Duodenal mucosa (tissue), 2 donors: ENCODE data around the gene ZNF837.

Source experiments
- H3K27ac ChIP-seq: one replicate; pipeline ENCODE4 v1.7.0; 2013; ENCODE audit warnings: low read depth, low read length
- H3K27me3 ChIP-seq, 2 donors: one replicate each; pipeline ENCODE4 v1.7.0; 2013; ENCODE audit warnings: low read length in 2 of 2, control low read depth in 1 of 2; ENCODE audit not compliant: insufficient read depth in 2 of 2, control insufficient read depth in 1 of 2
- H3K36me3 ChIP-seq, 2 donors: one replicate each; pipeline ENCODE4 v1.7.0; 2013; ENCODE audit warnings: low read length in 2 of 2, control low read depth in 1 of 2; ENCODE audit not compliant: insufficient read depth in 2 of 2, control insufficient read depth in 1 of 2
- H3K4me1 ChIP-seq, 2 donors: one replicate each; pipeline ENCODE4 v1.7.0; 2013; ENCODE audit warnings: low read length in 2 of 2, control low read depth in 1 of 2; ENCODE audit not compliant: insufficient read depth in 2 of 2, control insufficient read depth in 1 of 2
- H3K4me3 ChIP-seq, 2 donors: one replicate each; pipeline ENCODE4 v1.7.0; 2013; ENCODE audit warnings: low read length in 2 of 2, low read depth in 1 of 2
- H3K9ac ChIP-seq, 2 donors: one replicate each; pipeline ENCODE4 v1.7.0; 2013; ENCODE audit warnings: low read length in 2 of 2, low read depth in 1 of 2
- H3K9me3 ChIP-seq, 2 donors: one replicate each; pipeline ENCODE4 v1.7.0; 2013; ENCODE audit warnings: low read length in 2 of 2, control low read depth in 1 of 2; ENCODE audit not compliant: control insufficient read depth in 1 of 2

Gene ZNF837

DNA sequence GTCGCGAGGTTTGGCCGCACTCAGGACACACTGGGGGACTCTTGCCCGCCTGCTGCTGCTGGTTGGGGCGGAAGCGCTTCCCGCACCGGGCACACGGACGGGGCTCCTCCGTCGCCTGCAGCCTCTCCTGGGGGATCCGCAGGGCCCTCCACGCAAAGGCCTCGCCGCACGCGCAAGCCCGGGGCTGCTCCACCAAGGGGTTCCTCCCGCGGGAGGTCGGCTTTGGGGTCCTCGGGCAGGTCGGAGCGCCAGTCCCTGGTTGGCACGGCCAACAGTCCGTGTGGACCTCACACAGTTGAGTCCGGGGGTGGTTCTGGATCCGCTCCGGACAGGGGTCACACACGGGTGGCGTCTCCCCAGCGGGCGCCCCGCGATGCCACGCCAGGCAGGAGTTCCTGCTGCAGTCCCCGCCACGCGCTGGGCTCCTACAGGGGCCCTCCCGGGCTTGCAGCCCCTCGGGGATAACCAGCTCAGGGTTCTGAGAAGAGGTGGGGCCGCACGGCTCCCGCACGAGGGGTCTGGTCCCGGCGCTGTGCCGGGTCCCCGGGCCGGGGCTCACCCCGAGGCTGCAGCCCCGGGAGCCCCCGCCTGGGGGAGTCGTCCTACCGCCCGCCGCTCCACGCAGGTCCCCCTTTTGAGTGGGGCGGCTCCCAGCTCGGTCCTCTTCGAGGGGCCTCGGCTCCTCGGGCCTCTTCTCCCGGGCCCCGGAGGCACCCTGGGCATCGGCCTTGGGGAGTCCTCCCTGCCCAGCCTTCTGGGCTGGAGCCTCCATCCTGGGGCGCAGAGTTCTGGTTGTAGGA is 12.1 kb downstream of the ZNF837 start:
- H3K4me3 ChIP-seq: no peak overlapping the region
- H3K27me3 ChIP-seq: no peaks in the 10 kb centered on the region
- no peak overlapping the region for H3K27ac ChIP-seq
- H3K9ac ChIP-seq: no peak overlapping the region
- no peaks in the 10 kb centered on the region for H3K4me1 ChIP-seq
- no peaks in the 10 kb centered on the region for H3K36me3 ChIP-seq
- H3K9me3 ChIP-seq: no peaks in the 10 kb centered on the region

- Histone ChIP-seq H3K36me3 (no peaks in the 10 kb centered on the region), H3K4me3 (no peak overlapping the region), H3K27ac (no peak overlapping the region), H3K27me3 (no peaks in the 10 kb centered on the region), H3K9ac (no peak overlapping the region), H3K9me3 (no peaks in the 10 kb centered on the region), H3K4me1 (no peaks in the 10 kb centered on the region)
Measured at GRCh38 chr19:58367698-58368454, 13.0 kb downstream of the ZNF837 start.

GRCh38 chr19:58366585-58367430 is 14.0 kb downstream of the ZNF837 start:
- Histone ChIP-seq H3K36me3 (no peaks in the 10 kb centered on the region), H3K4me3 (no peak overlapping the region), H3K9ac (no peak overlapping the region), H3K27me3 (no peaks in the 10 kb centered on the region), H3K4me1 (peaks cover under 1 to 3% of the 10 kb centered on the region in 2 donors), H3K9me3 (no peaks in the 10 kb centered on the region), H3K27ac (no peak overlapping the region)

- no peaks in the 10 kb centered on the region for H3K9me3 ChIP-seq
- no peak overlapping the region for H3K27ac ChIP-seq
- no peaks in the 10 kb centered on the region for H3K27me3 ChIP-seq
- peaks cover 4 to 7% of the 10 kb centered on the region in 2 donors for H3K4me1 ChIP-seq
- H3K36me3 ChIP-seq: no peaks in the 10 kb centered on the region
- H3K4me3 ChIP-seq: no peak overlapping the region
- no peak overlapping the region for H3K9ac ChIP-seq
Measured at GRCh38 chr19:58364146-58364545, 16.7 kb downstream of the ZNF837 start.

DNA sequence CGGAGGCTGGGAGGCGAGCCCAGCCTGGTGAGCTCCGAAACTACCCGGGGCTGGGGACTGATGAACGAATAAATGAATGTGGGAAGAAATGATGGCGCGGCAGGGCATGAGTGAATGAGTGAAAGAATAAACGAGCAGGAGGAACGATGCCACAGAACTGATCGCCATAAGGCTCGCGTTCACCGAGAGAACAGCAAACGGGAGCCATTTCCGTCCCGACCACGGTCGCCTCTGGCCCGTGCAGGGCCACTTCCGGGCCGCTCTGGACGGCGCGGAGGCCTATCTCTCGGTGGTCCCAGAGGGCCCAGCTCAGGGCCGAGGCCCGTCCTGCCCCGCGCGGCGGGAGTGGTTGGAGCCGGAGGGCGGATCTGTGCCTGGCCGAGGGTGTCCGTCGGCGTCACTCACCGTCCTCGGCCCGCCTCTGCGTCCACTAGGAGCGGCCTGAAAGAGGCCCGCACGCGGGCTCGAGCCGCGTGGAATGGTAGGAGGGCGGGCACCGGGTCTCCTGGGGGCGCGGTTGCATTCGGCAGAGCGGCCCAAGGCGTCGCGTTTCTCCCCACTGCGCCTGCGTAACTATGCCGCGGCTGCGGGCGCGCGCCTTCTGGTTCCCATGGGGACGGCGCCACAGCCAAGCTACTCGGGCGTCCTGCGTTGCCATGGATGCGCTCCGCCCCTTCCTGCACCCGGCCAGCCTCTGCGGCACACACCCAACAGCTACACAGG is 18.4 kb downstream of the ZNF837 start, which contains the start of gene ZNF497:
ZNF497 (minus strand) TSS at position 480 of the 723 bp plus-strand sequence. CDS start 5,116 bp downstream, outside the sequence.
- Histone ChIP-seq H3K4me3 (peak within 1 kb of the TSS; percentile 94), H3K27ac (peak within 1 kb of the TSS; percentile 92), H3K36me3 (no peaks in the 10 kb centered on the region), H3K9me3 (no peaks in the 10 kb centered on the region), H3K9ac (peak within 1 kb of the TSS; percentile 75 to 78), H3K27me3 (no peaks in the 10 kb centered on the region), H3K4me1 (peaks cover 4 to 7% of the 10 kb centered on the region in 2 donors)

DNA sequence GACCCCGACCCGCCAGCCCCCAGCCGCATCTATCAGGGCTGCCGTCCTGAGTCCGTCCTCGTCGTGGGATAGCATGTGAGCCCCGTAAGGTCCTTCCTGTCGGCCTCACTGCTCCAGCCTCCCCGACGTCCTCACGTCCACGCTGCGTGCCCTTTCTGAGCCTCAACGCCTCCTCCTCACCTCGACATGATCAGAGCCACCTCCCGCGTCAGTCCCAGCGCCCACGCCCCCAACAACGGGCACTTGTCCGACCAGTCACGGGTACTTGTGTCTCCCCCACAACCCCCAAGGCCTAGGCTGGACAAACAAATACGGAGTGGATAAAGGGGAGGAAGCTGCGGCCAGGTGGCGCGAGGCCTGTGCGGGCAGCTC is 18.9 kb downstream of the ZNF837 start:
- H3K9ac ChIP-seq: peak overlapping the region; percentile 75 to 78

GRCh38 chr19:58357481-58358145 is 23.2 kb downstream of the ZNF837 start:
- H3K9ac ChIP-seq: no peak overlapping the region
- peaks cover 4 to 17% of the 10 kb centered on the region in 2 donors for H3K4me1 ChIP-seq
- no peaks in the 10 kb centered on the region for H3K36me3 ChIP-seq
- no peaks in the 10 kb centered on the region for H3K27me3 ChIP-seq
- H3K4me3 ChIP-seq: no peak overlapping the region
- H3K9me3 ChIP-seq: no peaks in the 10 kb centered on the region
- no peak overlapping the region for H3K27ac ChIP-seq

More for the DNA sequence above, 18.9 kb downstream of the ZNF837 start:
- Histone ChIP-seq H3K27ac (peak overlapping the region; percentile 92), H3K9me3 (no peaks in the 10 kb centered on the region), H3K4me3 (peak overlapping the region; percentile 94), H3K36me3 (no peaks in the 10 kb centered on the region), H3K27me3 (no peaks in the 10 kb centered on the region), H3K4me1 (peaks cover 4 to 10% of the 10 kb centered on the region in 2 donors)

DNA sequence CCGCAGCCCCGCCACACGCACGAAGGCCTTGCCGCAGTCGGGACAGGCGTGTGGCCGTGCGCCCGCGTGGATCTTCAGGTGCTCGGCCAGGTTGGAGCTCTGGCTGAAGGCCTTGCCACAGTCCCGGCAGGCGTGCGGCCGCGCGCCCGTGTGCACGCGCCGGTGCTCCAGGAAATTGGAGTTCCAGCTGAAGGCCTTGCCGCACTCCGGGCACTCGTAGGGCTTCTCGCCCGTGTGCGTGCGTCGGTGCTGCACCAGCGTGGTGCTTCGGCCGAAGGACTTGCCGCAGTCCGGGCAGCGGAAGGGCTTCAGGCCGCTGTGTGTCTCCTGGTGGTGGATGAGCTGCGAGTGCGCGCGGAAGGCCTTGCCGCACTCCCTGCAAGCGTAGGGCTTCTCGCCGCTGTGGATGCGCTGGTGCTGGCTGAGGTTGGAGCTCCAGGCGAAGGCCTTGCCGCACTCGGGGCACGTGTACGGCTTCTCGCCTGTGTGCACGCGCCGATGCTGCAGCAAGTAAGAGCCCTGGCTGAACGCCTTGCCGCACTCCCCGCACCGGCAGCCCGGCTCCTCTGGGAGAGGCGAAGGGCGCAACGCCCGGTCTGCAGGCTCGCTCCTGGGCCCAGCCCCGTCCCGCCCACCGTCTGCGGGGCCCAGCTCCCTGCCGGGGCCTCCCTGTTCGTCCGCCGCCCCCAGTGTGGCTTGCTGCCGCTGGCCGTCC is 23.9 kb downstream of the ZNF837 start:
- Histone ChIP-seq H3K27me3 (no peaks in the 10 kb centered on the region), H3K9ac (no peak overlapping the region), H3K4me3 (peak overlapping the region; percentile 22 to 32), H3K4me1 (peaks cover 4 to 15% of the 10 kb centered on the region in 2 donors), H3K36me3 (no peaks in the 10 kb centered on the region), H3K9me3 (no peaks in the 10 kb centered on the region), H3K27ac (no peak overlapping the region)
